Suppressor macrophage (primary cell): ENCODE results near the gene C2orf42.
"Not testable (repeated sequence)": the region's sequence is repeated elsewhere in the genome, so short reads cannot be mapped to it uniquely, and the experiment has no call there.

Source experiments
- DNase-seq, 4 experiments: peaks; one replicate each; pipeline ENCODE4 v3.0.0-alpha.2; 2020 to 2022

The C2orf42 gene

GRCh38 chr2:70102323-70102905 lies 88.4 kb downstream of the C2orf42 start:
- DNase-seq = not testable (repeated sequence)

- not testable (repeated sequence) for DNase-seq
Measured at GRCh38 chr2:70101686-70102085, 89.1 kb downstream of the C2orf42 start.

- no peak for DNase-seq
Measured at GRCh38 chr2:70101174-70101573, 89.6 kb downstream of the C2orf42 start.
